Lower lobe of right lung (tissue), 2 donors: ENCODE results near the gene PRKAA2. TPM values are rescaled to one million over a fixed set of nuclear protein-coding genes. Genes with fewer than 3 reads are reported as not detected.

ENCODE experiments used
- ATAC-seq, 2 donors: fragments of 200-7000 bp; cut with Tn5 transposase; one replicate each; pipeline ENCODE4 v1.9.1; 2020 to 2022; ENCODE audit warnings: mild to moderate bottlenecking in 2 of 2, moderate library complexity in 2 of 2
- DNase-seq: peaks from one replicate; pipeline ENCODE4 v3.0.0-alpha.2; 2020
- H3K27ac ChIP-seq: fragments of 200-600 bp; one replicate; pipeline ENCODE4 v1.8.0; 2022
- H3K27me3 ChIP-seq: fragments of 200-600 bp; one replicate; pipeline ENCODE4 v1.8.0; 2022; ENCODE audit warnings: low read depth
- H3K36me3 ChIP-seq: fragments of 200-600 bp; one replicate; pipeline ENCODE4 v1.8.0; 2022; ENCODE audit warnings: mild to moderate bottlenecking
- H3K4me1 ChIP-seq: fragments of 200-600 bp; one replicate; pipeline ENCODE4 v1.8.0; 2022
- H3K4me3 ChIP-seq: fragments of 200-600 bp; one replicate; pipeline ENCODE4 v1.8.0; 2022; ENCODE audit warnings: mild to moderate bottlenecking
- H3K9me3 ChIP-seq: fragments of 200-600 bp; one replicate; pipeline ENCODE4 v1.8.0; 2022
- CTCF ChIP-seq: fragments of 200-600 bp; IDR thresholded peaks from one replicate; pipeline ENCODE4 v1.8.0; 2022; ENCODE audit warnings: antibody characterized with exemption, mild to moderate bottlenecking
- intact Hi-C: fragments of 100-400 bp; cut with DNase I; formaldehyde crosslinking; loops from one replicate; pipeline ENCODE4 v1.11.0; 2022
- total RNA-seq: library from RNA; stranded (reverse); fragmentation: NEBNext Ultra II Directional; extraction: Animal tissue kit (Norgen Biotek cat#: 25700); gene quantifications from one replicate; pipeline ENCODE4 v1.2.1, GENCODE V29; 2021
- donor health status: DM: no; HTN: yes; CAD: no; lungs with severe emphysema.

Gene PRKAA2
- total RNA-seq, 1 donor from 2014 or later, result 1.9 TPM

- H3K27me3 ChIP-seq, result no peaks in the 10 kb centered on the region
- intact Hi-C loops, result no loop called here
- no peaks in the 10 kb centered on the region for H3K36me3 ChIP-seq
- H3K9me3 ChIP-seq, result no peaks in the 10 kb centered on the region
- no peak for DNase-seq
- no peak overlapping the region for H3K27ac ChIP-seq
- ATAC-seq, result no peak
- TF ChIP-seq CTCF, result no peak
- no peaks in the 10 kb centered on the region for H3K4me1 ChIP-seq
- H3K4me3 ChIP-seq, result no peak overlapping the region
Observed at GRCh38 chr1:56676571-56677035, 31.5 kb downstream of the PRKAA2 start.

GRCh38 chr1:56683569-56683968 lies 38.5 kb downstream of the PRKAA2 start:
- Histone ChIP-seq H3K4me1 (no peaks in the 10 kb centered on the region), H3K9me3 (no peaks in the 10 kb centered on the region), H3K27ac (no peak overlapping the region), H3K27me3 (no peaks in the 10 kb centered on the region), H3K4me3 (no peak overlapping the region), H3K36me3 (no peaks in the 10 kb centered on the region)
- no peak for TF ChIP-seq CTCF
- DNase-seq, result no peak
- no peak for ATAC-seq
- intact Hi-C loops, result no loop called here

GRCh38 chr1:56686169-56686568 lies 41.1 kb downstream of the PRKAA2 start:
- no peak for DNase-seq
- no peaks in the 10 kb centered on the region for H3K36me3 ChIP-seq
- H3K27ac ChIP-seq, result no peak overlapping the region
- H3K4me3 ChIP-seq, result no peak overlapping the region
- no peaks in the 10 kb centered on the region for H3K4me1 ChIP-seq
- no peaks in the 10 kb centered on the region for H3K27me3 ChIP-seq
- TF ChIP-seq CTCF, result no peak
- intact Hi-C loops, result no loop called here
- no peaks in the 10 kb centered on the region for H3K9me3 ChIP-seq
- ATAC-seq, result no peak

- TF ChIP-seq CTCF, result no peak
- DNase-seq (no peak), ATAC-seq (peak; percentile 51 to 62)
- Histone ChIP-seq H3K27me3 (no peaks in the 10 kb centered on the region), H3K4me3 (no peak overlapping the region), H3K36me3 (no peaks in the 10 kb centered on the region), H3K9me3 (no peaks in the 10 kb centered on the region), H3K27ac (no peak overlapping the region), H3K4me1 (no peaks in the 10 kb centered on the region)
- intact Hi-C loops, result no loop called here
Observed at GRCh38 chr1:56688522-56689026, 43.5 kb downstream of the PRKAA2 start.

- DNase-seq (no peak), ATAC-seq (no peak)
- H3K27ac ChIP-seq, result no peak overlapping the region
- H3K4me1 ChIP-seq, result no peaks in the 10 kb centered on the region
- intact Hi-C loops, result no loop called here
- H3K9me3 ChIP-seq, result no peaks in the 10 kb centered on the region
- no peaks in the 10 kb centered on the region for H3K27me3 ChIP-seq
- no peaks in the 10 kb centered on the region for H3K36me3 ChIP-seq
- no peak overlapping the region for H3K4me3 ChIP-seq
- no peak for TF ChIP-seq CTCF
Observed at GRCh38 chr1:56696663-56697062, 51.5 kb downstream of the PRKAA2 start.

- H3K4me3 ChIP-seq, result no peak overlapping the region
- DNase-seq, result no peak
- no peaks in the 10 kb centered on the region for H3K4me1 ChIP-seq
- no peak overlapping the region for H3K27ac ChIP-seq
- no peaks in the 10 kb centered on the region for H3K27me3 ChIP-seq
- ATAC-seq, result no peak
- TF ChIP-seq CTCF, result no peak
- intact Hi-C loops, result no loop called here
- peaks cover 4% of the 10 kb centered on the region for H3K9me3 ChIP-seq
- H3K36me3 ChIP-seq, result no peaks in the 10 kb centered on the region
Observed at GRCh38 chr1:56703747-56704146, 58.6 kb downstream of the PRKAA2 start.
